WTC11 (cell line): ENCODE measurements around the gene TP53I13.

Source experiments
- NR3C1 ChIP-seq: sonication (generic); formaldehyde crosslinking; conservative IDR thresholded peaks from 2 replicates; pipeline ENCODE4 v1.8.1; 2023; ENCODE audit warnings: low read depth, mild to moderate bottlenecking, missing genetic modification reagents
- TEAD4 ChIP-seq: sonication (generic); formaldehyde crosslinking; IDR thresholded peaks from 2 replicates; pipeline ENCODE4 v1.8.0; 2022; ENCODE audit warnings: mild to moderate bottlenecking, missing genetic modification reagents
- ZBTB21 ChIP-seq: sonication (generic); formaldehyde crosslinking; IDR thresholded peaks from 2 replicates; pipeline ENCODE4 v1.8.1; 2023; ENCODE audit warnings: mild to moderate bottlenecking, missing genetic modification reagents, borderline replicate concordance
- ZNF121 ChIP-seq: sonication (generic); formaldehyde crosslinking; IDR thresholded peaks from 2 replicates; pipeline ENCODE4 v1.8.0; 2023; ENCODE audit warnings: missing genetic modification reagents
- ZNF423 ChIP-seq: fragments of 250-450 bp; sonication (Bioruptor Pico); IDR thresholded peaks from 2 replicates; pipeline ENCODE4 v2.1.2; 2022; ENCODE audit warnings: mild to moderate bottlenecking, moderate library complexity
- TF ChIP-seq, protein P1 (sequence below): sonication (generic); formaldehyde crosslinking; IDR thresholded peaks from 2 replicates; pipeline ENCODE4 v1.8.0; 2023; ENCODE audit warnings: missing genetic modification reagents, mild to moderate bottlenecking, borderline replicate concordance
- TF ChIP-seq, protein P2 (sequence below): sonication (generic); formaldehyde crosslinking; conservative IDR thresholded peaks from 2 replicates; pipeline ENCODE4 v1.8.1; 2022; ENCODE audit warnings: mild to moderate bottlenecking, missing genetic modification reagents
- TF ChIP-seq, protein P3 (sequence below): fragments of 250-450 bp; sonication (Bioruptor Pico); IDR thresholded peaks from 2 replicates; pipeline ENCODE4 v2.1.2; 2022; ENCODE audit warnings: mild to moderate bottlenecking, moderate library complexity
- TF ChIP-seq, protein P4 (sequence below): fragments of 200-600 bp; IDR thresholded peaks from 2 replicates; pipeline ENCODE4 v1.8.0; 2022; ENCODE audit warnings: antibody characterized with exemption

DNA sequence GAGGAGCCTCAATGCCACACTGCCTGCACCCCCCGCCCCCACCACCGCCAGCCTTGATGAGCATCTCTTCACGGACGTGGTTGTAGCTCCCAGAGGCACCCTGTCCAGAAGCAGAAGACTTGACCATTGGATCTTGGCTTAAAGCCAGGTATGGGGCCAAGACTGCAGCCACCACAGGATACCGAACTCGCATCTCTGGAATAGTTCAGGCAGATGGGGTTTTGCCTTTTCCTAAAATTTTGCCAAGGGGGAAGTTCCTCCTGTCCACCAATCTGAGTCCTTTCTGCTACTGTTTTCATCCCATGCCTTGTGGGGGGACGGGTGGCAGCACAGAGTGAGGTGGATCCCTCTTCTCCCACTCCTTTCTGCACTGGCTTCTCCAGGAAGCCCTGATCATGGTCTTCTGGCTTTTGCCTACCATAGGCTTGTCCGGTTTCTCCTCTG is 53.3 kb downstream of the TP53I13 start:
- no peak for TF ChIP-seq TEAD4 (CRISPR knock-in tag)
- TF ChIP-seq, protein P1, sequence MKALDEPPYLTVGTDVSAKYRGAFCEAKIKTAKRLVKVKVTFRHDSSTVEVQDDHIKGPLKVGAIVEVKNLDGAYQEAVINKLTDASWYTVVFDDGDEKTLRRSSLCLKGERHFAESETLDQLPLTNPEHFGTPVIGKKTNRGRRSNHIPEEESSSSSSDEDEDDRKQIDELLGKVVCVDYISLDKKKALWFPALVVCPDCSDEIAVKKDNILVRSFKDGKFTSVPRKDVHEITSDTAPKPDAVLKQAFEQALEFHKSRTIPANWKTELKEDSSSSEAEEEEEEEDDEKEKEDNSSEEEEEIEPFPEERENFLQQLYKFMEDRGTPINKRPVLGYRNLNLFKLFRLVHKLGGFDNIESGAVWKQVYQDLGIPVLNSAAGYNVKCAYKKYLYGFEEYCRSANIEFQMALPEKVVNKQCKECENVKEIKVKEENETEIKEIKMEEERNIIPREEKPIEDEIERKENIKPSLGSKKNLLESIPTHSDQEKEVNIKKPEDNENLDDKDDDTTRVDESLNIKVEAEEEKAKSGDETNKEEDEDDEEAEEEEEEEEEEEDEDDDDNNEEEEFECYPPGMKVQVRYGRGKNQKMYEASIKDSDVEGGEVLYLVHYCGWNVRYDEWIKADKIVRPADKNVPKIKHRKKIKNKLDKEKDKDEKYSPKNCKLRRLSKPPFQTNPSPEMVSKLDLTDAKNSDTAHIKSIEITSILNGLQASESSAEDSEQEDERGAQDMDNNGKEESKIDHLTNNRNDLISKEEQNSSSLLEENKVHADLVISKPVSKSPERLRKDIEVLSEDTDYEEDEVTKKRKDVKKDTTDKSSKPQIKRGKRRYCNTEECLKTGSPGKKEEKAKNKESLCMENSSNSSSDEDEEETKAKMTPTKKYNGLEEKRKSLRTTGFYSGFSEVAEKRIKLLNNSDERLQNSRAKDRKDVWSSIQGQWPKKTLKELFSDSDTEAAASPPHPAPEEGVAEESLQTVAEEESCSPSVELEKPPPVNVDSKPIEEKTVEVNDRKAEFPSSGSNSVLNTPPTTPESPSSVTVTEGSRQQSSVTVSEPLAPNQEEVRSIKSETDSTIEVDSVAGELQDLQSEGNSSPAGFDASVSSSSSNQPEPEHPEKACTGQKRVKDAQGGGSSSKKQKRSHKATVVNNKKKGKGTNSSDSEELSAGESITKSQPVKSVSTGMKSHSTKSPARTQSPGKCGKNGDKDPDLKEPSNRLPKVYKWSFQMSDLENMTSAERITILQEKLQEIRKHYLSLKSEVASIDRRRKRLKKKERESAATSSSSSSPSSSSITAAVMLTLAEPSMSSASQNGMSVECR (CRISPR knock-in tag), result no peak
- TF ChIP-seq, protein P2, sequence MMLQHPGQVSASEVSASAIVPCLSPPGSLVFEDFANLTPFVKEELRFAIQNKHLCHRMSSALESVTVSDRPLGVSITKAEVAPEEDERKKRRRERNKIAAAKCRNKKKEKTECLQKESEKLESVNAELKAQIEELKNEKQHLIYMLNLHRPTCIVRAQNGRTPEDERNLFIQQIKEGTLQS (CRISPR knock-in tag), result no peak
- no peak for TF ChIP-seq ZNF423 (CRISPR knock-in tag)
- TF ChIP-seq ZNF121 (CRISPR knock-in tag), result no peak
- TF ChIP-seq, protein P3, sequence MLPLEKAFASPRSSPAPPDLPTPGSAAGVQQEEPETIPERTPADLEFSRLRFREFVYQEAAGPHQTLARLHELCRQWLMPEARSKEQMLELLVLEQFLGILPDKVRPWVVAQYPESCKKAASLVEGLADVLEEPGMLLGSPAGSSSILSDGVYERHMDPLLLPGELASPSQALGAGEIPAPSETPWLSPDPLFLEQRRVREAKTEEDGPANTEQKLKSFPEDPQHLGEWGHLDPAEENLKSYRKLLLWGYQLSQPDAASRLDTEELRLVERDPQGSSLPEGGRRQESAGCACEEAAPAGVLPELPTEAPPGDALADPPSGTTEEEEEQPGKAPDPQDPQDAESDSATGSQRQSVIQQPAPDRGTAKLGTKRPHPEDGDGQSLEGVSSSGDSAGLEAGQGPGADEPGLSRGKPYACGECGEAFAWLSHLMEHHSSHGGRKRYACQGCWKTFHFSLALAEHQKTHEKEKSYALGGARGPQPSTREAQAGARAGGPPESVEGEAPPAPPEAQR (CRISPR knock-in tag), result no peak
- TF ChIP-seq NR3C1, result no peak
- no peak for TF ChIP-seq ZBTB21
- TF ChIP-seq, protein P4, sequence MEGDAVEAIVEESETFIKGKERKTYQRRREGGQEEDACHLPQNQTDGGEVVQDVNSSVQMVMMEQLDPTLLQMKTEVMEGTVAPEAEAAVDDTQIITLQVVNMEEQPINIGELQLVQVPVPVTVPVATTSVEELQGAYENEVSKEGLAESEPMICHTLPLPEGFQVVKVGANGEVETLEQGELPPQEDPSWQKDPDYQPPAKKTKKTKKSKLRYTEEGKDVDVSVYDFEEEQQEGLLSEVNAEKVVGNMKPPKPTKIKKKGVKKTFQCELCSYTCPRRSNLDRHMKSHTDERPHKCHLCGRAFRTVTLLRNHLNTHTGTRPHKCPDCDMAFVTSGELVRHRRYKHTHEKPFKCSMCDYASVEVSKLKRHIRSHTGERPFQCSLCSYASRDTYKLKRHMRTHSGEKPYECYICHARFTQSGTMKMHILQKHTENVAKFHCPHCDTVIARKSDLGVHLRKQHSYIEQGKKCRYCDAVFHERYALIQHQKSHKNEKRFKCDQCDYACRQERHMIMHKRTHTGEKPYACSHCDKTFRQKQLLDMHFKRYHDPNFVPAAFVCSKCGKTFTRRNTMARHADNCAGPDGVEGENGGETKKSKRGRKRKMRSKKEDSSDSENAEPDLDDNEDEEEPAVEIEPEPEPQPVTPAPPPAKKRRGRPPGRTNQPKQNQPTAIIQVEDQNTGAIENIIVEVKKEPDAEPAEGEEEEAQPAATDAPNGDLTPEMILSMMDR, result no peak
